HEK293 (cell line): Measurements from ENCODE around the gene KIAA1191.
"Not testable (repeated sequence)": the region's sequence is repeated elsewhere in the genome, so short reads cannot be mapped to it uniquely, and the experiment has no call there.

Experiments
- CTCF ChIA-PET: fragments of 350-600 bp; formaldehyde crosslinking; extraction: SDS; loops from one replicate; lab custom pipeline; 2021; ENCODE audit warnings: antibody characterized with exemption; lab: Yijun Ruan, JAX
- POLR2A ChIA-PET: fragments of 300-600 bp; formaldehyde crosslinking; extraction: SDS; loops from one replicate; lab custom pipeline; 2020; ENCODE audit warnings: antibody characterized with exemption, inconsistent platforms; lab: Yijun Ruan, JAX
- H3K27ac ChIP-seq: fragments of 200-500 bp; sonication (Bioruptor generic); 2 replicates; pipeline ENCODE4 v1.5.1; 2014; ENCODE audit warnings: low read depth, low read length, control low read depth, inconsistent platforms; ENCODE audit errors: extremely low read depth
- H3K36me3 ChIP-seq, 2 experiments: fragments of 200-500 bp in 1 of 2; sonication (Bioruptor generic) in 1 of 2; 1 replicate in 1 of 2; 2 replicates in 1 of 2; pipeline ENCODE4 v1.5.1; 2014 to 2017; ENCODE audit warnings: inconsistent platforms in 2 of 2, low read length in 2 of 2; ENCODE audit not compliant: control insufficient read depth in 2 of 2, insufficient read depth in 1 of 2
- H3K4me1 ChIP-seq: fragments of 200-500 bp; sonication (Bioruptor generic); 2 replicates; pipeline ENCODE4 v1.5.1; 2014; ENCODE audit warnings: mild to moderate bottlenecking, low read length, inconsistent platforms; ENCODE audit not compliant: control insufficient read depth, insufficient read depth
- H3K4me3 ChIP-seq: 2 replicates; pipeline ENCODE4 v1.5.1; 2011; ENCODE audit warnings: low read depth, mild to moderate bottlenecking, control low read depth, low read length, moderate library complexity
- H3K9me3 ChIP-seq: fragments of 200-500 bp; sonication (Bioruptor generic); 2 replicates; pipeline ENCODE4 v1.5.1; 2014; ENCODE audit warnings: low read depth, low read length, inconsistent platforms; ENCODE audit not compliant: control insufficient read depth, insufficient read depth
- BCL11A ChIP-seq: fragments of 450-650 bp; formaldehyde crosslinking; IDR thresholded peaks from 2 replicates; pipeline ENCODE4 v1.5.1; 2016; ENCODE audit warnings: low read depth, missing biosample characterization, missing genetic modification characterization
- OVOL3 ChIP-seq: fragments of 450-650 bp; formaldehyde crosslinking; IDR thresholded peaks from 2 replicates; pipeline ENCODE4 v1.5.1; 2016; ENCODE audit warnings: missing biosample characterization, missing genetic modification characterization
- YY2 ChIP-seq: fragments of 450-650 bp; formaldehyde crosslinking; IDR thresholded peaks from 2 replicates; pipeline ENCODE4 v1.5.1; 2016; ENCODE audit warnings: missing biosample characterization, missing genetic modification characterization
- ZNF10 ChIP-seq: fragments of 450-650 bp; formaldehyde crosslinking; IDR thresholded peaks from 2 replicates; pipeline ENCODE4 v1.5.1; 2017; ENCODE audit warnings: missing biosample characterization, missing genetic modification characterization
- ZNF146 ChIP-seq: fragments of 450-650 bp; formaldehyde crosslinking; IDR thresholded peaks from 2 replicates; pipeline ENCODE4 v1.5.1; 2016; ENCODE audit warnings: missing biosample characterization, missing genetic modification characterization
- ZNF26 ChIP-seq: fragments of 450-650 bp; formaldehyde crosslinking; IDR thresholded peaks from 2 replicates; pipeline ENCODE4 v1.5.1; 2016; ENCODE audit warnings: missing biosample characterization, missing genetic modification characterization
- ZNF513 ChIP-seq: fragments of 450-650 bp; IDR thresholded peaks from 2 replicates; pipeline ENCODE4 v1.5.1; 2018; ENCODE audit warnings: missing biosample characterization, missing genetic modification characterization
- ZSCAN30 ChIP-seq: fragments of 450-650 bp; IDR thresholded peaks from 2 replicates; pipeline ENCODE4 v1.5.1; 2018; ENCODE audit warnings: missing biosample characterization, mild to moderate bottlenecking, missing genetic modification characterization, moderate library complexity

The KIAA1191 gene

DNA sequence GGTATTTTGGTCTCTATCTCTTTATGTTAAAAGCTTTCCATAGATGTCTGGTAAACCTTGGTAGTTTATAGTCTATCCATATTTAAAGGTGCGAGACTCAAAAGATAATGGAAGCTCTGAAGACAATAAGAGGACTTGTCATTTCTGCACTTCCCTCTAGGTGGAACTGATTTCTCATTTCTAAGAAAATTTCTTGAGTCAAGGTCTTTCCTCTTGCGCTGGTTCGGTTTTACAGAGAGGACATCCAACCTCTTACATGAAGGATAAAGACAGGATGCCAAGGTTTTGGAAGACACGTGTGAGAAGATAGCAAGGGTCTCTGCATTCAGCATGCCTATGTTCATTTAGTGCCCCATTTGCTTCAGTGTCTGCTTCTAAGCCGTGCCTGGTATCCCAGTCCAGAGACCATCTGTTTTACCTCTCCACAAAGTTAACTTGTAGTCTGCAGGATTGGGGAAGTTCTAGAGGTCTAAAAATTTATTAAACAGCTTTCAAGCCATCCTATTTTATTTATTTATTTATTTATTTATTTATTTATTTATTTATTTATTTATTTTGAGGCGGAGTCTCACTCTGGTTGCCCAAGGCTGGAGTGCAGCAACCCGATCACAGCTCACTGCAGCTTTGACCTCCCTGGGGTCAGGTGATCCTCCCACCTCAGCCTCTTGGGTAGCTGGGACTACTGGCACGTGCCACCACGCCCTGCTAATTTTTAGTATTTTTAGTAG is 41.6 kb downstream of the KIAA1191 start (continued):
- no peak for TF ChIP-seq ZNF10 (tag by site-specific recombination)
- no peak for TF ChIP-seq BCL11A (tag by site-specific recombination)
- no peak for TF ChIP-seq ZSCAN30 (tag by site-specific recombination)
- peak; percentile 16; the same call in 1 of the 2 replicates for TF ChIP-seq OVOL3 (tag by site-specific recombination)

- Histone ChIP-seq H3K36me3 (peaks cover 29 to 70% of the 10 kb centered on the region in 2 experiments), H3K4me1 (no peaks in the 10 kb centered on the region), H3K4me3 (no peak overlapping the region), H3K27ac (no peak overlapping the region), H3K9me3 (no peaks in the 10 kb centered on the region)
- CTCF ChIA-PET = no interaction called here
- POLR2A ChIA-PET = interaction anchor here (0.6 kb wide), 1 partner anchor 279 kb away, joined by 4 read pairs; no protein-coding TSS in a partner anchor
- TF ChIP-seq ZNF146 (no peak), ZNF513 (tag by site-specific recombination) (no peak), ZNF26 (tag by site-specific recombination) (no peak), YY2 (tag by site-specific recombination) (no peak)
Observed at GRCh38 chr5:176317534-176318374, 43.8 kb downstream of the KIAA1191 start.

DNA sequence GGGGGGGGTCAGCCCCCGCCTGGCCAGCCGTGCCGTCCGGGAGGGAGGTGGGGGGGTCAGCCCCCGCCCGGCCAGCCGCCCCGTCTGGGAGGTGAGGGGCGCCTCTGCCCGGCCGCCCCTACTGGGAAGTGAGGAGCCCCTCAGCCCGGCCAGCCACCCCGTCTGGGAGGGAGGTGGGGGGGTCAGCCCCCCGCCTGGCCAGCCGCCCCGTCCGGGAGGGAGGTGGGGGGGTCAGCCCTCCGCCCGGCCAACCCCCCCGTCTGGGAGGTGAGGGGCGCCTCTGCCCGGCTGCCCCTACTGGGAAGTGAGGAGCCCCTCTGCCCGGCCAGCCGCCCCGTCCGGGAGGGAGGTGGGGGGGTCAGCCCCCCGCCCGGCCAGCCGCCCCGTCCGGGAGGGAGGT is 56.2 kb downstream of the KIAA1191 start:
- H3K4me3 ChIP-seq, H3K4me1 ChIP-seq, H3K27ac ChIP-seq, CTCF ChIA-PET, POLR2A ChIA-PET, H3K9me3 ChIP-seq: not testable (repeated sequence)
- H3K36me3 ChIP-seq = peaks cover 12 to 39% of the 10 kb centered on the region in 2 experiments; a peak in 2 of 3 replicates
